ENCODE data around the gene ZBTB7C. TPM values are rescaled to one million over a fixed set of nuclear protein-coding genes. Genes with fewer than 3 reads are reported as not detected.

ZBTB7C gene
- total RNA-seq, 1 donor from 2014 or later: 15.0 TPM

GRCh38 chr18:48229552-48229981 is 179.6 kb downstream of the ZBTB7C start:
- no peak for TF ChIP-seq CTCF (IDR thresholded peaks at IDR 0.05)
- no peak overlapping the region for H3K27ac ChIP-seq
- DNase-seq: no peak
- no peak overlapping the region for H3K4me3 ChIP-seq
- ATAC-seq: no peak
- H3K9me3 ChIP-seq: no peaks in the 10 kb centered on the region
- no peaks in the 10 kb centered on the region for H3K27me3 ChIP-seq (ENCODE audit: low read depth)
- peaks cover 43% of the 10 kb centered on the region for H3K4me1 ChIP-seq
- H3K36me3 ChIP-seq: no peaks in the 10 kb centered on the region
- intact Hi-C loops (cut with DNase I): no loop called here

- Histone ChIP-seq H3K27me3 (ENCODE audit: low read depth) (no peaks in the 10 kb centered on the region), H3K4me1 (peaks cover 43% of the 10 kb centered on the region), H3K27ac (peak overlapping the region; percentile 10), H3K36me3 (no peaks in the 10 kb centered on the region), H3K9me3 (no peaks in the 10 kb centered on the region), H3K4me3 (no peak overlapping the region)
- no peak for DNase-seq
- no peak for TF ChIP-seq CTCF (IDR thresholded peaks at IDR 0.05)
- intact Hi-C loops (cut with DNase I): no loop called here
- no peak for ATAC-seq
These were observed 180.3 kb downstream of the ZBTB7C start for GRCh38 chr18:48228841-48229240.

GRCh38 chr18:48228301-48228715 is 180.9 kb downstream of the ZBTB7C start:
- ATAC-seq: peak; percentile 50 to 67
- Histone ChIP-seq H3K27ac (no peak overlapping the region), H3K4me1 (peaks cover 43% of the 10 kb centered on the region), H3K36me3 (no peaks in the 10 kb centered on the region), H3K27me3 (ENCODE audit: low read depth) (no peaks in the 10 kb centered on the region), H3K9me3 (no peaks in the 10 kb centered on the region), H3K4me3 (no peak overlapping the region)
- intact Hi-C loops (cut with DNase I): no loop called here
- DNase-seq: peak; percentile 67
- no peak for TF ChIP-seq CTCF (IDR thresholded peaks at IDR 0.05)

GRCh38 chr18:48227206-48227605 is 182.0 kb downstream of the ZBTB7C start:
- DNase-seq: no peak
- no peak for TF ChIP-seq CTCF (IDR thresholded peaks at IDR 0.05)
- Histone ChIP-seq H3K4me1 (peaks cover 51% of the 10 kb centered on the region), H3K4me3 (no peak overlapping the region), H3K9me3 (no peaks in the 10 kb centered on the region), H3K36me3 (no peaks in the 10 kb centered on the region), H3K27ac (no peak overlapping the region), H3K27me3 (ENCODE audit: low read depth) (no peaks in the 10 kb centered on the region)
- intact Hi-C loops (cut with DNase I): no loop called here
- ATAC-seq: no peak

GRCh38 chr18:48226401-48226800 is 182.8 kb downstream of the ZBTB7C start:
- TF ChIP-seq CTCF (IDR thresholded peaks at IDR 0.05): no peak
- Histone ChIP-seq H3K9me3 (no peaks in the 10 kb centered on the region), H3K36me3 (no peaks in the 10 kb centered on the region), H3K27ac (no peak overlapping the region), H3K4me1 (peaks cover 52% of the 10 kb centered on the region), H3K4me3 (no peak overlapping the region), H3K27me3 (ENCODE audit: low read depth) (no peaks in the 10 kb centered on the region)
- intact Hi-C loops (cut with DNase I): no loop called here
- DNase-seq (no peak), ATAC-seq (no peak)

- H3K9me3 ChIP-seq: no peaks in the 10 kb centered on the region
- H3K4me1 ChIP-seq: peaks cover 11% of the 10 kb centered on the region
- H3K4me3 ChIP-seq: no peak overlapping the region
- peak; percentile 55 to 56 for ATAC-seq
- intact Hi-C loops (cut with DNase I): no loop called here
- H3K36me3 ChIP-seq: no peaks in the 10 kb centered on the region
- DNase-seq: peak; percentile 65
- H3K27ac ChIP-seq: no peak overlapping the region
- H3K27me3 ChIP-seq (ENCODE audit: low read depth): no peaks in the 10 kb centered on the region
- TF ChIP-seq CTCF (IDR thresholded peaks at IDR 0.05): no peak
These were observed 187.1 kb downstream of the ZBTB7C start for GRCh38 chr18:48222118-48222517.

Data from lower lobe of right lung (tissue), 2 donors.